ENCODE measurements around the gene UTF1. TPM values are rescaled to one million over a fixed set of nuclear protein-coding genes. Genes with fewer than 3 reads are reported as not detected.

Gene UTF1
- total RNA-seq, 2 experiments from 2014 or later: not detected

DNA sequence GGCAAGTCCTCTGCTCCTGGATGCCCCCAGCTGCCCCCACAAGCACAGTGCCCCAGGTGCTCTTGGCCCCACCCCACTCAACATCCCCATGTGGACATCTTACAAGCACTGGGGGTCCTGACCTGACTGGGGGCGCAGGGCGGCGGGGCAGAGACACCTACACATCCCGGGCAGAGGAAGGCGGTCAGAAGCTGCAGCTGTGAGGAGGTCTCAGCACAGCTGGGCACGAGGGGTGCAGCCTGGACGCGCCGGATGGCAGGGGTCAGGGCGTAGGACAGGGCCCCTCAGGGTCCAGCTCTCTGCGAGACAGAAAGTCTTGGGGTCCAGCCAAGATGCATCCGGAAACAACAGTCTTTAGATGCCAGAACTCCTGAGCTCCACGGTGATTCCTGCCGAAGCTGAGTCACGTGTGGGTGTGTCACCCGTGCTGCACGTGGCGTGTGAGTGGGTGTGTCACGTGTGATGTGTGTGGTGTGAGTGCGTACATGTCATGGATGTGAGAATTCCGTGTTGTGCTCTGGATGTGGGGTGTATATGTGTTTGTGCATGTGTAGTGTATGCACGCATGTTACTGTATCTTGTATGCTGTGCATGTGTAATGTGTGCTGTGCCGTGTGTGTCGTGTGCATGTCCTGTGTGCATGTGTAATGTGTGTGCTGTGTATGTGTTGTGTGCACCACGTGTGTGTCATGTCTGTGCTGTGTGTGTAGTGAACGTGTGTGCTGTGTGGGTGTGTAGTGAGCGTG, 12.8 kb downstream of the UTF1 start:
- no peak overlapping the region for H3K4me3 ChIP-seq (ENCODE audit: low read depth, low read length, poor library complexity, severe bottlenecking)
- no peak for TF ChIP-seq EZH2phosphoT487 (IDR thresholded peaks at IDR 0.05; ENCODE audit: borderline replicate concordance, low read depth, low read length)
- TF ChIP-seq, protein P1, sequence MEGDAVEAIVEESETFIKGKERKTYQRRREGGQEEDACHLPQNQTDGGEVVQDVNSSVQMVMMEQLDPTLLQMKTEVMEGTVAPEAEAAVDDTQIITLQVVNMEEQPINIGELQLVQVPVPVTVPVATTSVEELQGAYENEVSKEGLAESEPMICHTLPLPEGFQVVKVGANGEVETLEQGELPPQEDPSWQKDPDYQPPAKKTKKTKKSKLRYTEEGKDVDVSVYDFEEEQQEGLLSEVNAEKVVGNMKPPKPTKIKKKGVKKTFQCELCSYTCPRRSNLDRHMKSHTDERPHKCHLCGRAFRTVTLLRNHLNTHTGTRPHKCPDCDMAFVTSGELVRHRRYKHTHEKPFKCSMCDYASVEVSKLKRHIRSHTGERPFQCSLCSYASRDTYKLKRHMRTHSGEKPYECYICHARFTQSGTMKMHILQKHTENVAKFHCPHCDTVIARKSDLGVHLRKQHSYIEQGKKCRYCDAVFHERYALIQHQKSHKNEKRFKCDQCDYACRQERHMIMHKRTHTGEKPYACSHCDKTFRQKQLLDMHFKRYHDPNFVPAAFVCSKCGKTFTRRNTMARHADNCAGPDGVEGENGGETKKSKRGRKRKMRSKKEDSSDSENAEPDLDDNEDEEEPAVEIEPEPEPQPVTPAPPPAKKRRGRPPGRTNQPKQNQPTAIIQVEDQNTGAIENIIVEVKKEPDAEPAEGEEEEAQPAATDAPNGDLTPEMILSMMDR (conservative IDR thresholded peaks at IDR 0.05; ENCODE audit: low read length): no peak
- H3K27ac ChIP-seq (ENCODE audit: low read depth, low read length, poor library complexity, severe bottlenecking): no peak overlapping the region
- H4K20me1 ChIP-seq (ENCODE audit: insufficient read depth, low read length): no peaks in the 10 kb centered on the region
- H3K4me2 ChIP-seq (ENCODE audit: low read length): no peak overlapping the region
- intact Hi-C loops (cut with micrococcal nuclease; ENCODE audit: unreplicated experiment): loop anchor here (10.0 kb wide), 1 partner anchor 272 kb away; no protein-coding TSS in a partner anchor
- no peaks in the 10 kb centered on the region for H3K9me3 ChIP-seq (ENCODE audit: low read length)
- BruUV-seq (replicated peaks): no TSS peak
- H3K4me1 ChIP-seq (ENCODE audit: insufficient read depth, low read length, poor library complexity, severe bottlenecking): no peaks in the 10 kb centered on the region
- no peaks in the 10 kb centered on the region for H3K36me3 ChIP-seq (ENCODE audit: insufficient read depth, low read length)
- DNase-seq (ENCODE audit: low spot score): no peak
- POLR2A ChIA-PET: no interaction called here
- H2AFZ ChIP-seq (ENCODE audit: low read length): no peak overlapping the region
- no peaks in the 10 kb centered on the region for H3K9me2 ChIP-seq (ENCODE audit: insufficient read depth, low read length)
- CTCF ChIA-PET (ENCODE audit: unreplicated experiment): interaction anchor here (0.7 kb wide), 1 partner anchor 10 kb away, joined by 3 read pairs; no protein-coding TSS in a partner anchor
- no peaks in the 10 kb centered on the region for H3K79me2 ChIP-seq (ENCODE audit: insufficient read depth, low read depth, low read length)

DNA sequence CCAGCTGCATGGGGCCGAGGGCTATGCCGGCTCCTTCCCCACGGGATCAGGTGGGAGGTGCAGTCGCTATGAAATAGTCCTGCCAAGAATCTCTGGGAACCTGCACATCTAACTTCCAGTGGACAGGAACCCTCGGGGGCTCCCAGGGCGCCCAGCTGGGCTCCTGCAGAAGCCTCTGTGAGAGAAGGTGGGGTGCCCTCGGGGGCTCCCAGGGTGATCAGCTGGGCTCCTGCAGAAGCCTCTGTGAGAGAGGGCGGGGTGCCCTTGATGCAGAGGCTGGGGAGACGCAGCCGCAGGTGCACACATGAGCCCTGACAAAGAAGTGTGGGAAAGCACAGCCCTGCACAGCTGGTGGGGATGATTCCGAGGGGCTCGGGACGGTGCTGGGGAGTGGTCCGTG, 13.6 kb downstream of the UTF1 start:
- DNase-seq (ENCODE audit: low spot score): no peak
- Histone ChIP-seq H3K4me3 (ENCODE audit: low read depth, low read length, poor library complexity, severe bottlenecking) (no peak overlapping the region), H3K9me2 (ENCODE audit: insufficient read depth, low read length) (no peaks in the 10 kb centered on the region), H3K36me3 (ENCODE audit: insufficient read depth, low read length) (no peaks in the 10 kb centered on the region), H3K4me2 (ENCODE audit: low read length) (no peak overlapping the region), H3K4me1 (ENCODE audit: insufficient read depth, low read length, poor library complexity, severe bottlenecking) (no peaks in the 10 kb centered on the region), H3K9me3 (ENCODE audit: low read length) (no peaks in the 10 kb centered on the region), H4K20me1 (ENCODE audit: insufficient read depth, low read length) (no peaks in the 10 kb centered on the region), H3K27ac (ENCODE audit: low read depth, low read length, poor library complexity, severe bottlenecking) (no peak overlapping the region), H2AFZ (ENCODE audit: low read length) (no peak overlapping the region), H3K79me2 (ENCODE audit: insufficient read depth, low read depth, low read length) (no peaks in the 10 kb centered on the region)
- BruUV-seq (replicated peaks): no TSS peak
- CTCF ChIA-PET (ENCODE audit: unreplicated experiment): no interaction called here
- intact Hi-C loops (cut with micrococcal nuclease; ENCODE audit: unreplicated experiment): loop anchor here (10.0 kb wide), 1 partner anchor 271 kb away; no protein-coding TSS in a partner anchor
- TF ChIP-seq, protein P1 (conservative IDR thresholded peaks at IDR 0.05; ENCODE audit: low read length): no peak
- no peak for TF ChIP-seq EZH2phosphoT487 (IDR thresholded peaks at IDR 0.05; ENCODE audit: borderline replicate concordance, low read depth, low read length)
- POLR2A ChIA-PET: no interaction called here

All from OCI-LY7 (cell line).